ENCODE results near the gene HIVEP1.

Gene HIVEP1

DNA sequence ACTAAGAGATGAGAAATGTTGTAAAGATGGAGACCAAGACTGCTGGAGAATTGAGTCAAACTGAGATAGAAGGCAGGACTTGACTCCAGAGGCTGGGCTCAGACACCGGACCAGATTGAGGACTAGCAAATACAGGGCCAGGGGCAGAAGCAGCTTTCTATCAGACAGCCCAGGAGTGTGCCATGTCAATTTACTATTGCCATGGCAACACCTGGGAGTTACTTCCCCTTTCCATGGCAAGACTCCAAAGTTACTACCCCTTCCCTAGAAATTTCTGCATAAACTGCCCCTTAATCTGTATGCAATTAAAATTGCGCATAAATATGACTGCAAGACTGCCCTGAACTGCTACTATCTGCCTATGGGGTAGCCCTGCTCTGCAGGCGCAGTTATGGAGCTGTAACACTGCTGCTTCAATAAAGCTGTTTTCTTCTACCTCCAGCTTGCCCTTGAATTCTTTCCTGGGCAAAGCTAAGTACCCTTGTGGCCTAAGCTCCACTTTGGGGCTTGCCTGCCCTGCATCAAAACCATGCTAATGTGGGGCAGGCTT lies 188.0 kb downstream of the HIVEP1 start:
- no peak for DNase-seq

DNA sequence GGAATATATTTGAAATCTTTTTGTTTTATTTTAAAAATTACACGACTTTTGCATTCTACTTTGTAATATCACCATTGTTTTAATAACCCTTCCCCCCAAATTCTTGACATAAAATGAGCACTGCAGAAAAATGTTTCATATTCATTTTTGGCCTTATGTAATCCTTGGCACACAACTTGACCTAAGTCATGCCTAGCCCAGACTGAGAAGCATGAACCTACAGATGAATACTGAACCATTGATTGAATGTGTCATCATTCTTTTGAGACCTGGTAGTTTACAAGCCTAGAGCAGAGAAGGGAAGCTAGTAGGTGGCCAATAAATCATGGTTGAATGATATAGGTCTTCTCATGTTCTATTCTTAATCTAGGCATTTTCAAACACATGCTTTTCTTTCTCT lies 188.6 kb downstream of the HIVEP1 start:
- DNase-seq = no peak

DNA sequence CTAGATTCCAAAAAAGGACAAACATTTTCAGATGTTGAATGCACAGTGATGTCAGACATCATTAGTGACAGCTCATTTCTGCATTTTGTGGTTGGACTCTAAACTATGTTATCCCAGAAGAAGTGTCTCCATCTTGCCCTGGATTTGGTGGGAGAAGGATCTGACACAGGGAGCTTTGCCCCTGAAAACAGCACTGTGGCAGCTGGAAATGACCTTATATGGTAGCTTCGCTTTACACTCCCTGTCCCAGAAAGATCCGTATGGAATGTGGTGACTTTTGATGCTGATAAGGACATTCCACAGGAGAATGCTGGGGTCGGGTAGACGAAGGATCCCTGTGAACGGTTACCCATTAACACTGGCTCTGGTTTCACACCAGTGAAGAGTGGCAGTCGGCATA lies 190.9 kb downstream of the HIVEP1 start:
- no peak for DNase-seq

DNA sequence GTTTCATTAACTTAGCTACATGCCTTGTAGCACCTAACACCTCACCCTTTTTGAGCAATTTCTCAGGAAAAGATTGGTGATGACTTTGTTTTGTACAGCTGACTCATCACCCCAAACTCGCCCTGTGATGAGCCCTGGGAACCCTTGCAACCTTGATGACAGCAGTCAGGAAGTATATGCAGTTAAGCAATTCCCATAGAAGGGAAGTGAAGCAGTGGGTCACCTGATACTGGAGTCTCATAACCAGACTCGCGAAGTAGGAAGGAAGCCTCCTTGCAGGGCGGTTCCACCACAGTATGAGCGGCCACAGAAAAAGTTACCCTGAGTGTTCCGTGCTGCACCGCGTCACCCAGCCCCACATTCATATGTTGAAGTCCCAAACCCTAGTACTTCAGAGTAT lies 196.1 kb downstream of the HIVEP1 start:
- DNase-seq = no peak

DNA sequence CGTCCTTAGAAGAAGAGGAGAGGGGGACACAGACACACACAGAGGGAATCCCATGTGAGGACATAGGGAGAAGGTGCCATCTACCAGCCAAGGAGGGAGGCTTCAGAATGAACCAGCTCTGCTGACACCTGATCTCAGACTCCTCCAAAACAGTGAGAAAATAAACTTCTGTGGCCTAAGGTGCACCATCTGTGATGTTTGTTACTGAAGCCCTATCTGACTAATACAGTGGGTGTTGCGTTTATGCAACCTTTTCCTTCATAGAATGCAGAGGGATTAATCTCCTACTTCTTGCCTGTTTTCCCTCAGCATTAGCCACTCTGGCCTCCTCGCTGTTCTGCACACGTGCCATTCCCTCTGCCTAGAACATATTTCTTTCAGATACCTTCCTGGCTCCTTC lies 196.6 kb downstream of the HIVEP1 start:
- DNase-seq = no peak
